Glutamatergic neuron (in vitro differentiated cells): ENCODE data around the gene TNFRSF25. TPM values are rescaled to one million over a fixed set of nuclear protein-coding genes. Genes with fewer than 3 reads are reported as not detected.

ENCODE experiments used
- DNase-seq: peaks from one replicate; pipeline ENCODE4 v3.0.0; 2022
- H3K27ac Mint-ChIP-seq: one replicate; pipeline ENCODE4 v1.8.0; 2020; ENCODE audit warnings: mild to moderate bottlenecking, mixed read lengths, inconsistent platforms; ENCODE audit not compliant: unreplicated experiment
- H3K27me3 Mint-ChIP-seq: one replicate; pipeline ENCODE4 v1.8.0; 2020; ENCODE audit warnings: mild to moderate bottlenecking, moderate library complexity, mixed read lengths, inconsistent platforms; ENCODE audit not compliant: unreplicated experiment
- H3K36me3 Mint-ChIP-seq: one replicate; pipeline ENCODE4 v1.8.0; 2020; ENCODE audit warnings: mild to moderate bottlenecking, mixed read lengths, inconsistent platforms; ENCODE audit not compliant: unreplicated experiment
- H3K4me1 Mint-ChIP-seq: one replicate; pipeline ENCODE4 v1.8.0; 2020; ENCODE audit warnings: mild to moderate bottlenecking, low read depth, mixed read lengths, inconsistent platforms; ENCODE audit not compliant: unreplicated experiment
- H3K4me3 Mint-ChIP-seq: one replicate; pipeline ENCODE4 v1.8.0; 2020; ENCODE audit warnings: mild to moderate bottlenecking, mixed read lengths, inconsistent platforms; ENCODE audit not compliant: unreplicated experiment
- H3K9me3 Mint-ChIP-seq: one replicate; pipeline ENCODE4 v1.8.0; 2020; ENCODE audit warnings: mild to moderate bottlenecking, moderate library complexity, mixed read lengths, inconsistent platforms; ENCODE audit not compliant: unreplicated experiment
- CTCF ChIP-seq: fragments of 200-600 bp; sonication (generic); IDR thresholded peaks from one replicate; pipeline ENCODE4 v1.5.0; 2021; ENCODE audit not compliant: partially characterized antibody, unreplicated experiment
- total RNA-seq: library from RNA; stranded (reverse); fragmentation: NEBNext Ultra II Directional; extraction: Animal tissue kit (Norgen Biotek cat#: 25700); gene quantifications from one replicate; pipeline ENCODE4 v1.2.1, GENCODE V29; 2021; ENCODE audit not compliant: unreplicated experiment

Gene TNFRSF25
- total RNA-seq, 1 donor from 2014 or later, result 47.5 TPM

- Mint-ChIP-seq H3K4me3 (no peak overlapping the region), H3K9me3 (peaks cover 6% of the 10 kb centered on the region), H3K4me1 (peaks cover 6% of the 10 kb centered on the region), H3K27ac (no peak overlapping the region), H3K36me3 (no peaks in the 10 kb centered on the region), H3K27me3 (peaks cover 1% of the 10 kb centered on the region)
- DNase-seq, result no peak
- TF ChIP-seq CTCF, result no peak
These were observed 40.5 kb upstream of the TNFRSF25 start for GRCh38 chr1:6506210-6507036.

GRCh38 chr1:6505367-6506209 is 39.6 kb upstream of the TNFRSF25 start:
- no peaks in the 10 kb centered on the region for H3K36me3 Mint-ChIP-seq
- peaks cover 4% of the 10 kb centered on the region for H3K27me3 Mint-ChIP-seq
- no peak overlapping the region for H3K27ac Mint-ChIP-seq
- peaks cover 6% of the 10 kb centered on the region for H3K9me3 Mint-ChIP-seq
- peaks cover 10% of the 10 kb centered on the region for H3K4me1 Mint-ChIP-seq
- TF ChIP-seq CTCF, result no peak
- no peak for DNase-seq
- H3K4me3 Mint-ChIP-seq, result no peak overlapping the region

DNA sequence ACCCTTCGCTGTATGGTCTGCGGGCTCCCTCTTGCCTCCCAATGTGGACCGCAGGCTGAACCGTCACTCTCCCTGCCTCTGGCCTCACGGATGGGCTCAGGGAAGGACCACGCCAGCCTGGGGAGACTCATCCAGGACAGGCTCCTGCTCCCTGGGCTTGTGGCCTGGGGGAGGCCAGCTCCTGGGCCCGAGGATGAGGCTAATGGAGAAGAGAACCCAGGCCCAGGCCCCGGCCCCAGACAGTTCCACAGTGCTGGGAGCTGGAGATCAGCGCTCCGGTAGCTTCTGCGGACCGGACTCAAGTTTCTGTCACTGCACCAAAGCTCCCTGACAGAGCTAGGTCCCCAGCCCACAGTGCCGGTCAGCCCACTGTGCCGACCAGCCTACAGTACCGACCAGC is 38.9 kb upstream of the TNFRSF25 start:
- DNase-seq, result no peak
- TF ChIP-seq CTCF, result no peak
- Mint-ChIP-seq H3K9me3 (peaks cover 6% of the 10 kb centered on the region), H3K4me1 (peaks cover 10% of the 10 kb centered on the region), H3K4me3 (no peak overlapping the region), H3K27ac (no peak overlapping the region), H3K36me3 (no peaks in the 10 kb centered on the region), H3K27me3 (peaks cover 4% of the 10 kb centered on the region)

DNA sequence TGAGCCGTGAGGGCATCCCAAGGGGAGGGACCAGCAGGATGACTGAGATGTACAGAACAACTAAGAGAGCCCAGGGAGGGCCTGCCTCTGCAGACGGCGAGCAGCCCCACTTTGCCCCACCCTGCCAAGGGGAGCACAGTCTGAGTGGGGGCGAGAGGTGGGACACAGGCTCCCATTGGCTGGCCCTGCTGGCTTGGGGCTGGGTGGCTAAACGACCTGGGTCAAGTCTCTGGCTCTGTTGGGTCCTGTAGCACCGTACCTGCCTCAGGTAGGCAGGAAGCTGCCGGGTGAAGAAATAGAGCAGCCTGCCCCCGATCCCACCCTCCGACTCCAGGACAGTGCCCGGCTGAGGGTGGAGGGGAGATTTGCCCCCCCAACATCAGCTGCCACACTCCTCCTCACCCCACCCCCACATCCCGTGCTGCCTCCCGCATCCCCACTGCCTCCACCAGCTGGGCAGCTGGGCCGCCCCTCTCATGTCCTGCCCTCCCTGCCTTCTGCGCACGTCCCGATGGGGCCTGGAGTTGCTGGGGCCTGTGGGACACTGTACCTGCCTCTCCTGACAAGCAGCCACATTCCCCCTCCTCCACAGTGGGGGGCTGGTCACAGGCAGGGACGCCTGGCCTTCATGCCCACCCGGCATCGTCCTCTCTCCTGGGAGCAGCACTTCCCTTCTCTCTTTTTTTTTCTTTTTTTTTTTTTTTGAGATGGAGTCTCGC is 38.1 kb upstream of the TNFRSF25 start:
- no peak for TF ChIP-seq CTCF
- Mint-ChIP-seq H3K4me3 (no peak overlapping the region), H3K4me1 (peaks cover 14% of the 10 kb centered on the region), H3K9me3 (peaks cover 5% of the 10 kb centered on the region), H3K36me3 (no peaks in the 10 kb centered on the region), H3K27me3 (peaks cover 4% of the 10 kb centered on the region), H3K27ac (no peak overlapping the region)
- no peak for DNase-seq
